ENCODE measurements around the gene TPM3.

DNA sequence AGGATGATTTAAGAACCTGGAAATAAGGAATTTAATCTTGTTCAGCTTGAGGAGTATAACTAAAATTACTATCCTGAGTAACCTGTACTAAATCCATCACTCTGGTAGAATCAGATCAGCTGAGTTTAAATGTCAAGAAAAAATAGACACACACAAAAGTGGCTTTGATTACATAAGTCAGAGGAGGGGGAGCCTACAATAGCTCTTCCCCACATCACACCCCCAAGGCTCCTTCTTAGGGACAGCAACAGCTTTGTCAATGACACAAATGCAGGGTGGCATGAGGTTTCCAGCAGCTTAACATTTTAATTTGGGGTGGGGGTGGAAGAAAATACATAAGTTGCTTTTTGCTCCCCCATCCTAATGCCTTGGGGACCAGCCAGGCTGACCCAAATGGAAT is 24.4 kb downstream of the TPM3 start:
- TF ChIP-seq, protein P1, sequence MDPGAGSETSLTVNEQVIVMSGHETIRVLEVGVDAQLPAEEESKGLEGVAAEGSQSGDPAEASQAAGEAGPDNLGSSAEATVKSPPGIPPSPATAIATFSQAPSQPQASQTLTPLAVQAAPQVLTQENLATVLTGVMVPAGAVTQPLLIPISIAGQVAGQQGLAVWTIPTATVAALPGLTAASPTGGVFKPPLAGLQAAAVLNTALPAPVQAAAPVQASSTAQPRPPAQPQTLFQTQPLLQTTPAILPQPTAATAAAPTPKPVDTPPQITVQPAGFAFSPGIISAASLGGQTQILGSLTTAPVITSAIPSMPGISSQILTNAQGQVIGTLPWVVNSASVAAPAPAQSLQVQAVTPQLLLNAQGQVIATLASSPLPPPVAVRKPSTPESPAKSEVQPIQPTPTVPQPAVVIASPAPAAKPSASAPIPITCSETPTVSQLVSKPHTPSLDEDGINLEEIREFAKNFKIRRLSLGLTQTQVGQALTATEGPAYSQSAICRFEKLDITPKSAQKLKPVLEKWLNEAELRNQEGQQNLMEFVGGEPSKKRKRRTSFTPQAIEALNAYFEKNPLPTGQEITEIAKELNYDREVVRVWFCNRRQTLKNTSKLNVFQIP (CRISPR knock-in tag; IDR thresholded peaks at IDR 0.05; ENCODE audit: borderline replicate concordance, low read depth): no peak
- no peak for TF ChIP-seq TCF4 (CRISPR knock-in tag; IDR thresholded peaks at IDR 0.05; ENCODE audit: borderline replicate concordance)
- no peak for TF ChIP-seq ZNF70 (CRISPR knock-in tag; IDR thresholded peaks at IDR 0.05)
- TF ChIP-seq ZFP30 (CRISPR knock-in tag; IDR thresholded peaks at IDR 0.05): no peak
- TF ChIP-seq RARB (CRISPR knock-in tag; IDR thresholded peaks at IDR 0.05): no peak

Data from SK-N-SH treated with all-trans-retinoic acid at 6 μM for 48 hours (cell line).